ENCODE results near the gene MYCBPAP.
A peak's percentile ranks its signal among the peaks of the same experiment; 100 is the strongest.

Gene MYCBPAP

DNA sequence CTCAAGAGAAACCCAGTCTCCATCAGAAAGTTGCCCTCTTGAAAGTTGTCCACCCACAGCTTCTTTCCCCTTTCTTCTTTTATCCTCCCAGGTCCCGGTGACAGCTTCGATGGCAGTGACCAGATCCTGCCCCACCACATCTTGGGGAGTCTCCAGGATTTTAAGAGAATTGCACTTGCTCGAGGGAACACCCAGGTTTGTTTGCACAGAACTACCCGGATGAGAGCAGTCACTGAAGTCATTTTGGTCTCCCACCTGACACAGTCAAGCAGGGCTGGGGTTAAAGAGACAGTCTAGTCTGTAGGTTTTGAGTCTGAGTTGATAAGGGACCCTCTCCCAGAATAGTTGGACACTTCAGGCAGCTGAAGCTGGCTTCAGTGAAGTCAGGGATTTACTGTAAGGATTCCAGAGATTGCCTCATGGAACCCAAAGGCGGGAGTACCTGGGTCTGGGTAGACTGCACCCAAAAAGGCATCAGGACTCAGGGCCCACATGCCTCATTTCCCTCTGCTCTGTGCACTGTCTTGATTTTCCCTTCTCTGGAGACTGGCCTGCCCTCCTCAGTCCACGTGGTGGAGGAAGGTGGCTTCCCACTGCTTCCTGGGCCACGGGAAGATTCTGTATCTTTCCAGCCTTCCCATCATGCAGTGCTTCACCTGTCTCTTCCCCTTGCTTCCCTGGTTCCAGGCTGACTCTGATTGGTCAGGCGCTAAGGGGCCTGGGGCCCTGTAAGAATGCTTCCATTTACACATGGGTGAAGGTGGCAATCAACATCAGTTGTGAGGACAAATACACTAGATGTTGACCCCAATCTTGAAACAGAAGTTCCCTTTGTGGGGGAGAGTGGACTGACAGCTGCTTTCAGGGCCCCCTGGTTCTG, 9.5 kb downstream of the MYCBPAP start:
- peak; percentile 66 for DNase-seq (ENCODE audit: low spot score)

- peak; percentile 83 for DNase-seq (ENCODE audit: low spot score)
Measured at GRCh38 chr17:50518384-50519023, 10.3 kb downstream of the MYCBPAP start.

DNA sequence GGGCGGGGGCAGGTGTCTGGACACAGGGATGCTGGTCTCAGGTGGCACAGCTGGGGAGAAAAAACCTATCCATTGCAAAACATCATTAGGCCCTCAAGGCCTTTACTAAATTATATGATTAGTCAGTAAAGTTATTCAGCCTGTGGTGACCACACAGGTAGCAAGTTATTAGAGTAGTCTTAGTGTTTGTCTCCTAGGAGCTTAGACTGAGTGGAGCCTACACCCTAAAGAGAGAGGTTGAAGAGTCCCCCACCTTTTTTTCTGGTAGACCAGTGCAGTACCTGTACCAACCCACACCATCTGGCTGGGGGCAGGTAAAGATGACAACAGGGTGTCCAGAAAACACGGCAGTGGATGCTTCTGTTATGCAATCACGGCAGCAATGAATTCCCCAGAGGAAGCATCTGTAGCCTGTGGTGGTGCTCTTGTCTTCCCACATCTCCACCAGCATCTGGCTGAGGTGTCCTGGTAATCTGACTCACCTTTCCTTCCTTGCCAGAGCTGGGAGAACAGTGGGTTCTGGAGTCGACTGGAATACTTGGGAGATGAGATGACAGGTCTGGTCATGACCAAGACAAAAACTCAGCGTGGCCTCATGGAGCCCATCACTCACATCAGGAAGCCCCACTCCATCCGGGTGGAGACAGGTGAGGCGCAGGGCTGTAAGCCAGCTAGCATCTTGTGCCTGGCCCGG, 11.0 kb downstream of the MYCBPAP start:
- no peak for DNase-seq (ENCODE audit: low spot score)

DNA sequence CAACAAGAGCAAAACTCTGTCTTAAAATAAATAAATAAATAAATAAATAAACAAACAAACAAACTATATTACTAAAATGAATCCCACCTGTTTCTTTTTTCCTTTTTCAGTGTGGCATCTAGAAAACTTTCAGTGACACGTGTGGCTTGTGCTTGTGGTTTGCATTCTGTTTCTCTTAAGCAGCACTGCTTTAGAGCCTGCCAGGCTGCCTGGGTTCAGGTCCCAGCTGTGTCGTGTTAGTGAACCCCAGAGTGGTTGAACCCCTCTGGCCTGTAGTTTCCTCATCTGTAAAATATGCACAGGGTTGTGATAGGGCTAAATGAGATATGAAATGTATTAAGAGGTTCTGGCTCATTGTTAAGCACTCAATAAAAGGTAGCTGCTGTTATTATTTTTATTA, 12.2 kb downstream of the MYCBPAP start:
- DNase-seq (ENCODE audit: low spot score), result no peak

- no peak for DNase-seq (ENCODE audit: low spot score)
Measured at GRCh38 chr17:50521514-50521913, 13.3 kb downstream of the MYCBPAP start.

- no peak for DNase-seq (ENCODE audit: low spot score)
Measured at GRCh38 chr17:50522766-50523165, 14.5 kb downstream of the MYCBPAP start.

- no peak for DNase-seq (ENCODE audit: low spot score)
Measured at GRCh38 chr17:50523208-50523607, 15.0 kb downstream of the MYCBPAP start.

GRCh38 chr17:50524838-50525237, 16.6 kb downstream of the MYCBPAP start:
- no peak for DNase-seq (ENCODE audit: low spot score)

GRCh38 chr17:50527155-50527762, 19.0 kb downstream of the MYCBPAP start:
- DNase-seq (ENCODE audit: low spot score), result no peak

GRCh38 chr17:50527949-50528474, 19.8 kb downstream of the MYCBPAP start:
- no peak for DNase-seq (ENCODE audit: low spot score)

DNA sequence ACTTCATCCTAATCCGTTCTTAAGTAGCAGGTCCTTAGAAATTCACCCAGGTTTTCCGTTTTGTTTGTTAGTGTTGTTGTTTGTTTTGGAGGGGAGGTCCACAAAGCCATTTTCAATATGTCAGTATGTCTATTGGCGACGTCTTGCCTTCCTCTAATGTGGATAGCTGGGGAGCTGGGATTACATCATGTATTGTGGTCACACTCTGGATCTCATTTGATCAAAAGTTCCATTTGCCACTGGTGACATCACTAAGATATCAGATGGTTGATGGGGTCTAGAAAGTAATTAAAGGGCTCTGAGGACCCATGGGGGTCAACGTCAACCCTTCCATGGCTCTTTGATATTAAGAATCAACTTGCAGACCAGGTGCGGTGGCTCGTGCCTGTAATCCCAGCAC, 21.6 kb downstream of the MYCBPAP start:
- no peak for DNase-seq (ENCODE audit: low spot score)

GRCh38 chr17:50531428-50532025, 23.3 kb downstream of the MYCBPAP start:
- no peak for DNase-seq (ENCODE audit: low spot score)

- DNase-seq (ENCODE audit: low spot score), result no peak
Measured at GRCh38 chr17:50532452-50533024, 24.3 kb downstream of the MYCBPAP start, which contains the start of gene EPN3. Gene EPN3, plus strand, starts transcription at chr17:50532735. Its CDS starts 3,822 bp downstream, at chr17:50536557.

DNA sequence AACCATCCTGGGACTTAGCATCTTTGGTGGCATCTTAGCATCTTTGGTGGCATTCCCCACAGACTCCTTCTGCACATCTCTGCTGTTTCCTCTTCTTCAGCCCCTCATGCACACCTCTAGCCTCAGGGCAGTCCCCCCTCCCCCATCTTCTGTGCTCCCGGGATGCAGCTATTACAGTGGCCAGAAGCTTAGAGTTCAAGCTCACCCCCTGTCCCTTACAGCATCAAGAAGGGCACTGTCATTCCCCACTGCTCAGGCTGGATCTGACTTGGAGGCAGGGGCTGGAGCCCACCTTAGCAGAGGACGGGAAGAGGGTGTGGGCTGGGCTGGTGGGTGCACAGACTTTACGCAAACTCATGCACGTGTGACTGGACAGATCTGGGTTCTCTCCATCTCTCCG, 24.9 kb downstream of the MYCBPAP start:
- DNase-seq (ENCODE audit: low spot score), result no peak

DNA sequence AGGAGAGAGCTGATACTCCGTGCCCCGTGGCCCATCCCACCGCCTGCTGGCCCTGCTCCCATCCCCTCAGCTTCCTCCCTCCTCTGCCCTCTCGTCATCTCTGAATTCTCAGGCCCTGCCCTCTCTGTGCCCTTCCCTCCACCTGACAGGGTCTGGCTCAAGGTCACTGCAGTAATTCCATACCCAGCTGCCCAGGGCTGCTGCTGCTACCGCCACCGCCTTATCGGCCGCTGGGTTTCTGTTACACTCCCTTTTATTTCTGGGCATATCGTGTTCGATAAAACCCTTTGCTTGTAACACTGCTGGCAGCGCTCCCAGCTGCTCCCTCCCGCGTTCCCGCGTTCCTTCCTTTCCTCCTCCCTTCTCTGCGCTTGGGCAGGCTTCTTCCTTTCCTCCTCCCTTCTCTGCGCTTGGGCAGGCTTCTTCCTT, 25.5 kb downstream of the MYCBPAP start:
- DNase-seq (ENCODE audit: low spot score), result no peak

GRCh38 chr17:50534222-50534978, 26.2 kb downstream of the MYCBPAP start:
- DNase-seq (ENCODE audit: low spot score), result no peak

GRCh38 chr17:50534979-50535326, 26.7 kb downstream of the MYCBPAP start:
- DNase-seq (ENCODE audit: low spot score), result no peak

DNA sequence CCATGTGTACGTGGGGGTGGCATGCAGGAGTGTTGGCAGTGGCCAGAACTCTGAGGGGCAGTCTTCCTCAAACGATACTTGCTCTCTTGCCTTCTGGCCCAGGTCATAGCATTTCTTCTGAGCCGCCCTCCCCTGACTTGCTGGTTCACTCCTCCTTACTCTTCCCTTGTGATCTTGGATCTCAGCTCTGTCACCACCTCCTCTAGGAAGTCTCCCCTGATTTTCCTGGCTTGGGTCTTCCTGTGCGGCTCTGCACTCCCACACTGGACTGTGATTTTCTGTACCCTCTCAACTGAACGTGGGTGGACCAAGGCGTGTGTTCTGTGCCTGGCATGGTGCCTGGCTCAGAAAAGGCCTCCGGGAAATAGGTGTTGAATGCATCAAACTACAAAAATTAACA, 27.2 kb downstream of the MYCBPAP start:
- DNase-seq (ENCODE audit: low spot score), result no peak

- DNase-seq (ENCODE audit: low spot score), result no peak
Measured at GRCh38 chr17:50536683-50537646, 28.7 kb downstream of the MYCBPAP start.
